Neural progenitor cell (in vitro differentiated cells): ENCODE results near the gene SMIM22.

Source experiments
- EZH2phosphoT487 ChIP-seq: fragments of 200-600 bp; sonication (generic); IDR thresholded peaks from 2 replicates; pipeline ENCODE4 v1.6.1; 2017; ENCODE audit warnings: antibody characterized with exemption
- TF ChIP-seq, protein P1 (sequence below): fragments of 200-600 bp; sonication (generic); IDR thresholded peaks from 2 replicates; pipeline ENCODE4 v1.5.1; 2017; ENCODE audit warnings: antibody characterized with exemption, mild to moderate bottlenecking

DNA sequence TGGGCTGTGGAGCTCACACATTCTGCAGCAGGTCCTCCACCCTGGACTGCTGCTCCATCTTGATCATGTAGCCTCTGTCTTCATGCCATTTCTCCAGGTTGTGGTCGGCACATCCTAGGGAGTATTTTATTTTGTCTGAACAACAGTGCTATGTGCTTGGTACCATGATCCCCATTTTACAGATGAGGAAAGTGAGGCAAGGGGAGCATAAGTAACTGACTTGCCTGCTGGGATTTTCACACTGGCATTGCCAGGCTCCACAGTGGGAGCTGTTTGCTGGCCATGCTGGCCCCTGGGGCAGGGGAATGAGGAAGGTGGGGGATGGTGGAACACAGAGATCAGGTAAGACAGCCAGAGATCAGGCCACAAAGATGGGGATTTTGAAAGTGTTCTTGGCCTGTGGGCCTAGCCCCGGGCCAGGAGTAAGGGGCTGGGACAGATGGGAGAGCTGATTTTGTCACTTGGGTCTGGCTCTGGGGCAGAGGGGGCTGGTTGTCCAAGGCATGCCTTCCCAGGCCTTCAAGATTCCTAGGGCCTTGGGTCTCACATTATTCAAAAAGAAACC, 18.9 kb upstream of the SMIM22 start:
- TF ChIP-seq, protein P1, sequence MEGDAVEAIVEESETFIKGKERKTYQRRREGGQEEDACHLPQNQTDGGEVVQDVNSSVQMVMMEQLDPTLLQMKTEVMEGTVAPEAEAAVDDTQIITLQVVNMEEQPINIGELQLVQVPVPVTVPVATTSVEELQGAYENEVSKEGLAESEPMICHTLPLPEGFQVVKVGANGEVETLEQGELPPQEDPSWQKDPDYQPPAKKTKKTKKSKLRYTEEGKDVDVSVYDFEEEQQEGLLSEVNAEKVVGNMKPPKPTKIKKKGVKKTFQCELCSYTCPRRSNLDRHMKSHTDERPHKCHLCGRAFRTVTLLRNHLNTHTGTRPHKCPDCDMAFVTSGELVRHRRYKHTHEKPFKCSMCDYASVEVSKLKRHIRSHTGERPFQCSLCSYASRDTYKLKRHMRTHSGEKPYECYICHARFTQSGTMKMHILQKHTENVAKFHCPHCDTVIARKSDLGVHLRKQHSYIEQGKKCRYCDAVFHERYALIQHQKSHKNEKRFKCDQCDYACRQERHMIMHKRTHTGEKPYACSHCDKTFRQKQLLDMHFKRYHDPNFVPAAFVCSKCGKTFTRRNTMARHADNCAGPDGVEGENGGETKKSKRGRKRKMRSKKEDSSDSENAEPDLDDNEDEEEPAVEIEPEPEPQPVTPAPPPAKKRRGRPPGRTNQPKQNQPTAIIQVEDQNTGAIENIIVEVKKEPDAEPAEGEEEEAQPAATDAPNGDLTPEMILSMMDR = no peak
- no peak for TF ChIP-seq EZH2phosphoT487
